HUES48 (cell line): ENCODE results near the gene FXR2.

Experiments
- H3K27ac ChIP-seq: one replicate; pipeline ENCODE4 v1.7.0; 2013; ENCODE audit warnings: low read depth, low read length, inconsistent platforms
- H3K27me3 ChIP-seq: 2 replicates; pipeline ENCODE4 v1.6.1; 2013; ENCODE audit warnings: mild to moderate bottlenecking, low read length; ENCODE audit not compliant: control insufficient read depth, insufficient read depth
- H3K36me3 ChIP-seq: 2 replicates; pipeline ENCODE4 v1.6.1; 2013; ENCODE audit warnings: low read length; ENCODE audit not compliant: control insufficient read depth, insufficient read depth
- H3K4me1 ChIP-seq: 2 replicates; pipeline ENCODE4 v1.6.1; 2013; ENCODE audit warnings: mild to moderate bottlenecking, low read length; ENCODE audit not compliant: control insufficient read depth, insufficient read depth
- H3K4me3 ChIP-seq: 2 replicates; pipeline ENCODE4 v1.5.1; 2013; ENCODE audit warnings: mild to moderate bottlenecking, low read depth, low read length
- H3K9ac ChIP-seq: 2 replicates; pipeline ENCODE4 v1.6.1; 2013; ENCODE audit warnings: mild to moderate bottlenecking, low read depth, low read length, moderate library complexity
- H3K9me3 ChIP-seq: 2 replicates; pipeline ENCODE4 v1.6.1; 2013; ENCODE audit warnings: low read length; ENCODE audit not compliant: control insufficient read depth, insufficient read depth

The FXR2 gene

GRCh38 chr17:7587420-7588151, 27.1 kb downstream of the FXR2 start:
- no peak overlapping the region for H3K27ac ChIP-seq
- no peak overlapping the region; the same call in 1 of the 2 replicates for H3K4me3 ChIP-seq
- no peaks in the 10 kb centered on the region for H3K9me3 ChIP-seq
- H3K36me3 ChIP-seq: peaks cover 36% of the 10 kb centered on the region
- no peak overlapping the region for H3K9ac ChIP-seq
- no peaks in the 10 kb centered on the region for H3K27me3 ChIP-seq
- peaks cover 26% of the 10 kb centered on the region for H3K4me1 ChIP-seq

GRCh38 chr17:7586673-7587419, 27.9 kb downstream of the FXR2 start:
- Histone ChIP-seq H3K4me1 (peaks cover 29% of the 10 kb centered on the region), H3K9ac (no peak overlapping the region)

GRCh38 chr17:7583253-7584109, 31.2 kb downstream of the FXR2 start, which contains the start of gene MPDU1:
Gene MPDU1, plus strand, starts transcription at chr17:7583852. Its CDS starts 11 bp downstream, at chr17:7583863.
- peaks cover 15% of the 10 kb centered on the region; the same call in 1 of the 2 replicates for H3K4me1 ChIP-seq
- peak within 1 kb of the TSS; percentile 98 for H3K9ac ChIP-seq
- peaks cover 26% of the 10 kb centered on the region for H3K36me3 ChIP-seq
- peak within 1 kb of the TSS; percentile 100 for H3K27ac ChIP-seq
- H3K9me3 ChIP-seq: no peaks in the 10 kb centered on the region
- H3K4me3 ChIP-seq: peak within 1 kb of the TSS; percentile 81
- no peaks in the 10 kb centered on the region for H3K27me3 ChIP-seq

More at GRCh38 chr17:7586673-7587419, 27.9 kb downstream of the FXR2 start:
- no peaks in the 10 kb centered on the region for H3K27me3 ChIP-seq
- H3K4me3 ChIP-seq: no peak overlapping the region
- H3K36me3 ChIP-seq: peaks cover 28% of the 10 kb centered on the region
- H3K27ac ChIP-seq: no peak overlapping the region
- no peaks in the 10 kb centered on the region for H3K9me3 ChIP-seq

GRCh38 chr17:7582396-7583252, 32.1 kb downstream of the FXR2 start:
- Histone ChIP-seq H3K36me3 (peaks cover 30% of the 10 kb centered on the region), H3K9me3 (no peaks in the 10 kb centered on the region), H3K27ac (peak overlapping the region; percentile 100), H3K4me1 (peaks cover 15% of the 10 kb centered on the region; the same call in 1 of the 2 replicates), H3K9ac (peak overlapping the region; percentile 98), H3K4me3 (peak overlapping the region; percentile 81), H3K27me3 (no peaks in the 10 kb centered on the region)

- no peak overlapping the region for H3K4me3 ChIP-seq
- peak overlapping the region; percentile 50 for H3K27ac ChIP-seq
- H3K4me1 ChIP-seq: peaks cover 15% of the 10 kb centered on the region; the same call in 1 of the 2 replicates
- no peaks in the 10 kb centered on the region for H3K9me3 ChIP-seq
- peaks cover 37% of the 10 kb centered on the region for H3K36me3 ChIP-seq
- no peak overlapping the region for H3K9ac ChIP-seq
- no peaks in the 10 kb centered on the region for H3K27me3 ChIP-seq
Observed at GRCh38 chr17:7580604-7581575, 33.8 kb downstream of the FXR2 start.

GRCh38 chr17:7579834-7580603, 34.7 kb downstream of the FXR2 start:
- Histone ChIP-seq H3K9ac (no peak overlapping the region), H3K4me3 (no peak overlapping the region), H3K9me3 (no peaks in the 10 kb centered on the region), H3K27ac (peak overlapping the region; percentile 74), H3K4me1 (peaks cover 16% of the 10 kb centered on the region; the same call in 1 of the 2 replicates), H3K27me3 (no peaks in the 10 kb centered on the region), H3K36me3 (peaks cover 41% of the 10 kb centered on the region)

- Histone ChIP-seq H3K4me1 (peaks cover 20% of the 10 kb centered on the region), H3K27me3 (no peaks in the 10 kb centered on the region), H3K36me3 (peaks cover 49% of the 10 kb centered on the region), H3K4me3 (no peak within 1 kb of the TSS), H3K9me3 (no peaks in the 10 kb centered on the region), H3K9ac (no peak within 1 kb of the TSS), H3K27ac (peak within 1 kb of the TSS; percentile 74)
Observed at GRCh38 chr17:7579001-7579833, 35.5 kb downstream of the FXR2 start, which contains the start of gene CD68. Gene CD68, plus strand, starts transcription at chr17:7579638. Its CDS starts 40 bp downstream, at chr17:7579678.

GRCh38 chr17:7577327-7578199, 37.1 kb downstream of the FXR2 start:
- Histone ChIP-seq H3K9me3 (no peaks in the 10 kb centered on the region), H3K9ac (no peak overlapping the region), H3K4me1 (peaks cover 10% of the 10 kb centered on the region), H3K36me3 (peaks cover 54% of the 10 kb centered on the region), H3K4me3 (no peak overlapping the region), H3K27ac (no peak overlapping the region), H3K27me3 (no peaks in the 10 kb centered on the region)
